Prostate gland (tissue), 2 donors: ENCODE data around the gene ACTR1A.

Source experiments
- CTCF ChIP-seq, 4 experiments: fragments of 200-600 bp in 2 of 4; fragments of 450-650 bp in 2 of 4; sonication (generic) in 2 of 4; IDR thresholded peaks; 1 replicate in 3 of 4; 2 replicates in 1 of 4; pipeline ENCODE4 v1.5.1; 2016 to 2019; ENCODE audit warnings: antibody characterized with exemption in 4 of 4, mild to moderate bottlenecking in 2 of 4, moderate library complexity in 2 of 4
- POLR2A ChIP-seq: fragments of 450-650 bp; IDR thresholded peaks from one replicate; pipeline ENCODE4 v1.6.1; 2016; ENCODE audit warnings: antibody characterized with exemption, mild to moderate bottlenecking
- POLR2AphosphoS5 ChIP-seq: sonication (generic); formaldehyde crosslinking; IDR thresholded peaks from one replicate; pipeline ENCODE4 v1.6.1; 2017; ENCODE audit warnings: antibody characterized with exemption

GRCh38 chr10:102433619-102434046 lies 68.9 kb downstream of the ACTR1A start:
- TF ChIP-seq CTCF (IDR thresholded peaks at IDR 0.05) (no peak), POLR2AphosphoS5 (no peak), POLR2A (no peak)
